Stomach (tissue), 4 donors: Measurements from ENCODE around the gene BPIFB1.

Experiments
- CTCF ChIP-seq, 7 experiments: fragments of 450-650 bp in 4 of 7; fragments of 200-600 bp in 3 of 7; sonication (generic) in 3 of 7; IDR thresholded peaks; one replicate each; pipeline ENCODE4 v1.5.1; 2016 to 2019; ENCODE audit warnings: antibody characterized with exemption in 7 of 7, control low read depth in 2 of 7, mild to moderate bottlenecking in 1 of 7
- EP300 ChIP-seq: sonication (generic); formaldehyde crosslinking; IDR thresholded peaks from one replicate; pipeline ENCODE4 v1.6.1; 2017; ENCODE audit warnings: antibody characterized with exemption
- POLR2A ChIP-seq, 4 donors: fragments of 450-650 bp; IDR thresholded peaks; one replicate each; pipeline ENCODE4 v1.6.1; 2016; ENCODE audit warnings: antibody characterized with exemption in 4 of 4, control low read depth in 2 of 4, mild to moderate bottlenecking in 1 of 4, moderate library complexity in 1 of 4
- POLR2AphosphoS5 ChIP-seq, 3 donors: sonication (generic); formaldehyde crosslinking; IDR thresholded peaks; one replicate each; pipeline ENCODE4 v1.6.1; 2016; ENCODE audit warnings: antibody characterized with exemption in 3 of 3

GRCh38 chr20:33303595-33303994 lies 20.6 kb downstream of the BPIFB1 start:
- TF ChIP-seq CTCF (IDR thresholded peaks at IDR 0.05) (no peak), POLR2A (IDR thresholded peaks at IDR 0.05) (no peak), EP300 (no peak), POLR2AphosphoS5 (IDR thresholded peaks at IDR 0.05) (no peak)
